ENCODE results near the gene CD22. TPM values are rescaled to one million over a fixed set of nuclear protein-coding genes. Genes with fewer than 3 reads are reported as not detected.
"Not testable (repeated sequence)": the region's sequence is repeated elsewhere in the genome, so short reads cannot be mapped to it uniquely, and the experiment has no call there.

Gene CD22
- total RNA-seq, 1 experiment from 2014 or later: not detected

DNA sequence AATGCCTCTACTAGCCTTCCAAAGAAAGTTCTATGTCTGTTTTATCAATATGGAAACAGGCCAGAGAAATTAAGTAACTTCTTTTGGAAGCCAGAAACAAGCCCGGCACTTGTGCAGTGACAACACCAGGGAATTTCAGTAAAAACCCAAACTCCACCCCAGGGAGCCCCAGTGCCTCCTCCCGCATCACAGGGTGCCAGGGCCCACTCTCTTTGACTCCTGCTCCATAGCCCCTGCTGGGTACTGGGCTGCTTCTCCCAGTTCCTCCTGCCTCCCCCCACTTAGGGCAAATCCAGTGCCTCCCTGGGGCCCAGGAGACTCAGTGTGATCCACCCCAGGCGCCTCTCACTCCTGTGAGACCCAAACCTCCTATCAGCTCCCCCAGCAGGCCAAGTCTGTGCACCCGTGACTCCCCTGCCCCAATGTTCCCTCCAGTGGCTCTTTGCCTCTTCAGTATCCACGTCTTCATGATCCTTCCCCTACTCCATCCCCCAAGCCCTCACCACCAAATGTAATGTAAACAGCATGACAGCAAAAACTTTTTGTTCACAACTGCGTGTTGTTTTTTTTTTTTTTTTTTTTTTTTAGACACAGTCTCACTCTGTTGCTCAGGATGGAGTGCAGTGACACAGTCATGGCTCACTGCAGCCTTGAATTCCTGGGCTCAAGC is 26.9 kb downstream of the CD22 start:
- ChIA-PET POLR2A (no interaction called here), CTCF (interaction anchor here (0.7 kb wide), 1 partner anchor 139 kb away, joined by 5 read pairs; no protein-coding TSS in a partner anchor)
- Mint-ChIP-seq H3K27ac (ENCODE audit: unreplicated experiment) (peak overlapping the region; percentile 33), H3K27me3 (ENCODE audit: insufficient read depth, unreplicated experiment) (no peaks in the 10 kb centered on the region), H3K4me1 (ENCODE audit: low read depth, unreplicated experiment) (peaks cover 8% of the 10 kb centered on the region), H3K36me3 (ENCODE audit: insufficient read depth, unreplicated experiment) (no peaks in the 10 kb centered on the region), H3K4me3 (ENCODE audit: unreplicated experiment) (no peak overlapping the region), H3K9me3 (ENCODE audit: unreplicated experiment) (no peaks in the 10 kb centered on the region)
- DNase-seq: peak in 1 of 2 experiments; percentile 8
- Histone ChIP-seq H3K27me3 (replicated peaks; ENCODE audit: control insufficient read depth, insufficient read depth, low read length) (no peaks in the 10 kb centered on the region), H3K4me3 (ENCODE audit: low read depth, low read length) (no peak overlapping the region), H3K36me3 (ENCODE audit: control insufficient read depth, insufficient read depth, low read length) (no peaks in the 10 kb centered on the region), H3K4me1 (no peaks in the 10 kb centered on the region), H3K9me3 (no peaks in the 10 kb centered on the region)
- TF ChIP-seq, protein P1, sequence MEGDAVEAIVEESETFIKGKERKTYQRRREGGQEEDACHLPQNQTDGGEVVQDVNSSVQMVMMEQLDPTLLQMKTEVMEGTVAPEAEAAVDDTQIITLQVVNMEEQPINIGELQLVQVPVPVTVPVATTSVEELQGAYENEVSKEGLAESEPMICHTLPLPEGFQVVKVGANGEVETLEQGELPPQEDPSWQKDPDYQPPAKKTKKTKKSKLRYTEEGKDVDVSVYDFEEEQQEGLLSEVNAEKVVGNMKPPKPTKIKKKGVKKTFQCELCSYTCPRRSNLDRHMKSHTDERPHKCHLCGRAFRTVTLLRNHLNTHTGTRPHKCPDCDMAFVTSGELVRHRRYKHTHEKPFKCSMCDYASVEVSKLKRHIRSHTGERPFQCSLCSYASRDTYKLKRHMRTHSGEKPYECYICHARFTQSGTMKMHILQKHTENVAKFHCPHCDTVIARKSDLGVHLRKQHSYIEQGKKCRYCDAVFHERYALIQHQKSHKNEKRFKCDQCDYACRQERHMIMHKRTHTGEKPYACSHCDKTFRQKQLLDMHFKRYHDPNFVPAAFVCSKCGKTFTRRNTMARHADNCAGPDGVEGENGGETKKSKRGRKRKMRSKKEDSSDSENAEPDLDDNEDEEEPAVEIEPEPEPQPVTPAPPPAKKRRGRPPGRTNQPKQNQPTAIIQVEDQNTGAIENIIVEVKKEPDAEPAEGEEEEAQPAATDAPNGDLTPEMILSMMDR (IDR thresholded peaks at IDR 0.05; ENCODE audit: insufficient read depth in 1 of 2, low read depth in 1 of 2, low read length in 1 of 2, severe bottlenecking in 1 of 2, unreplicated experiment in 1 of 2): no peak
- intact Hi-C loops (cut with micrococcal nuclease; ENCODE audit: unreplicated experiment): no loop called here
- BruUV-seq (replicated peaks): no TSS peak

DNA sequence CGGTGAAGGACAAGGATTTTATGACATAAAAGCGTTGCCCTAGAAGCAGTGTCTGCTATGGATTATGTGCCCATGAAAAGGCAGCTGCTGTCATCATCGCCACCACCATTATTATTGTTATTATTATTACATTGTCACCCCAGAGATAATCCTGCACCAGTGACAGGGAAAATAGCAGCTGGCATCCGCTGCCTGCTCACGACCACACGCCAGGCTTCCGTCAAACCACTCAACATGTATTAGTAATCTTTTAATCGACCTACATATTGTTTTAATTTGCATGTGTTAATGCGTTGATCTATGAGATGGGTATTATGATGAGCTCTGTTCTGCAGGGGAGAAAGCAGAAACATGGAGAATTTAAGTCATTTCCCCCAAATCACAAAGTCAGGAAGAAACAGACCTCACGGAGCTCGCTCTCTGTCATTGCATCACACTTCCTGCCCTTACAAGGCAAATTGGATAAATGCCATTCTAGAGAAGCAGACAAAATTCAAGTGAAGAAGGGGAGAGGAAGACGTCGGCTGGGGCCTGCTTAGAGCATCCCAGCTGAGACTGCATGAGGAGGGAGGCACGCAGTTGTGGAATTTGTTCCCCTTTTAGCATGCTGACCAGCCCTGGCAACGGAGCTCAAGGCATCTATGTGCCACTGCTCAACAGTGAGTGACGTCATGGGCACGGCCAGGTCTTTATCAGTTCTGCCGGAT is 29.0 kb downstream of the CD22 start, which contains the start of gene FFAR3:
Gene FFAR3 (plus strand): TSS at position 594 of the 707 bp plus-strand sequence. CDS start 431 bp downstream, outside the sequence.
- H3K4me1 ChIP-seq: no peaks in the 10 kb centered on the region
- H3K27ac Mint-ChIP-seq (ENCODE audit: unreplicated experiment): no peak within 1 kb of the TSS
- peaks cover 8% of the 10 kb centered on the region for H3K4me1 Mint-ChIP-seq (ENCODE audit: low read depth, unreplicated experiment)
- H3K9me3 Mint-ChIP-seq (ENCODE audit: unreplicated experiment): no peaks in the 10 kb centered on the region
- intact Hi-C loops (cut with micrococcal nuclease; ENCODE audit: unreplicated experiment): no loop called here
- BruUV-seq (replicated peaks): no TSS peak
- no peaks in the 10 kb centered on the region for H3K27me3 Mint-ChIP-seq (ENCODE audit: insufficient read depth, unreplicated experiment)
- H3K4me3 Mint-ChIP-seq (ENCODE audit: unreplicated experiment): no peak within 1 kb of the TSS
- no peaks in the 10 kb centered on the region for H3K36me3 Mint-ChIP-seq (ENCODE audit: insufficient read depth, unreplicated experiment)
- no peaks in the 10 kb centered on the region; the same call in 1 of the 2 replicates for H3K27me3 ChIP-seq (replicated peaks; ENCODE audit: control insufficient read depth, insufficient read depth, low read length)
- DNase-seq: peak in 1 of 2 experiments; percentile 13
- TF ChIP-seq, protein P1 (IDR thresholded peaks at IDR 0.05; ENCODE audit: insufficient read depth in 1 of 2, low read depth in 1 of 2, low read length in 1 of 2, severe bottlenecking in 1 of 2, unreplicated experiment in 1 of 2): no peak
- CTCF ChIA-PET: no interaction called here
- no peak within 1 kb of the TSS for H3K4me3 ChIP-seq (ENCODE audit: low read depth, low read length)
- H3K36me3 ChIP-seq (ENCODE audit: control insufficient read depth, insufficient read depth, low read length): no peaks in the 10 kb centered on the region
- H3K9me3 ChIP-seq: no peaks in the 10 kb centered on the region
- POLR2A ChIA-PET: no interaction called here

DNA sequence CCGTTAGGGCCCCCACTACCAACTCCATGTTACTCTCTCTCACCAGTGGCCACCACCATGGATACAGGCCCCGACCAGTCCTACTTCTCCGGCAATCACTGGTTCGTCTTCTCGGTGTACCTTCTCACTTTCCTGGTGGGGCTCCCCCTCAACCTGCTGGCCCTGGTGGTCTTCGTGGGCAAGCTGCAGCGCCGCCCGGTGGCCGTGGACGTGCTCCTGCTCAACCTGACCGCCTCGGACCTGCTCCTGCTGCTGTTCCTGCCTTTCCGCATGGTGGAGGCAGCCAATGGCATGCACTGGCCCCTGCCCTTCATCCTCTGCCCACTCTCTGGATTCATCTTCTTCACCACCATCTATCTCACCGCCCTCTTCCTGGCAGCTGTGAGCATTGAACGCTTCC is 29.8 kb downstream of the CD22 start:
- H3K4me3 ChIP-seq (ENCODE audit: low read depth, low read length); H3K9me3 ChIP-seq; H3K9me3 Mint-ChIP-seq (ENCODE audit: unreplicated experiment); H3K27me3 ChIP-seq (replicated peaks; ENCODE audit: control insufficient read depth, insufficient read depth, low read length); H3K4me1 Mint-ChIP-seq (ENCODE audit: low read depth, unreplicated experiment); CTCF ChIA-PET; H3K27ac Mint-ChIP-seq (ENCODE audit: unreplicated experiment); H3K4me1 ChIP-seq; H3K4me3 Mint-ChIP-seq (ENCODE audit: unreplicated experiment); H3K27me3 Mint-ChIP-seq (ENCODE audit: insufficient read depth, unreplicated experiment); H3K36me3 ChIP-seq (ENCODE audit: control insufficient read depth, insufficient read depth, low read length); BruUV-seq (replicated peaks); H3K36me3 Mint-ChIP-seq (ENCODE audit: insufficient read depth, unreplicated experiment); intact Hi-C loops (cut with micrococcal nuclease; ENCODE audit: unreplicated experiment); POLR2A ChIA-PET: not testable (repeated sequence)
- peak in 1 of 2 experiments; percentile 12 for DNase-seq

DNA sequence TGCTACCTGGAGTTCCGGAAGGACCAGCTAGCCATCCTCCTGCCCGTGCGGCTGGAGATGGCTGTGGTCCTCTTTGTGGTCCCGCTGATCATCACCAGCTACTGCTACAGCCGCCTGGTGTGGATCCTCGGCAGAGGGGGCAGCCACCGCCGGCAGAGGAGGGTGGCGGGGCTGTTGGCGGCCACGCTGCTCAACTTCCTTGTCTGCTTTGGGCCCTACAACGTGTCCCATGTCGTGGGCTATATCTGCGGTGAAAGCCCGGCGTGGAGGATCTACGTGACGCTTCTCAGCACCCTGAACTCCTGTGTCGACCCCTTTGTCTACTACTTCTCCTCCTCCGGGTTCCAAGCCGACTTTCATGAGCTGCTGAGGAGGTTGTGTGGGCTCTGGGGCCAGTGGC is 30.4 kb downstream of the CD22 start:
- H3K27ac Mint-ChIP-seq (ENCODE audit: unreplicated experiment); H3K36me3 Mint-ChIP-seq (ENCODE audit: insufficient read depth, unreplicated experiment); POLR2A ChIA-PET; H3K4me3 ChIP-seq (ENCODE audit: low read depth, low read length); CTCF ChIA-PET; DNase-seq; H3K4me1 ChIP-seq; H3K9me3 Mint-ChIP-seq (ENCODE audit: unreplicated experiment); H3K27me3 ChIP-seq (replicated peaks; ENCODE audit: control insufficient read depth, insufficient read depth, low read length); H3K36me3 ChIP-seq (ENCODE audit: control insufficient read depth, insufficient read depth, low read length); intact Hi-C loops (cut with micrococcal nuclease; ENCODE audit: unreplicated experiment); H3K4me1 Mint-ChIP-seq (ENCODE audit: low read depth, unreplicated experiment); BruUV-seq (replicated peaks); H3K27me3 Mint-ChIP-seq (ENCODE audit: insufficient read depth, unreplicated experiment); H3K9me3 ChIP-seq; H3K4me3 Mint-ChIP-seq (ENCODE audit: unreplicated experiment): not testable (repeated sequence)

DNA sequence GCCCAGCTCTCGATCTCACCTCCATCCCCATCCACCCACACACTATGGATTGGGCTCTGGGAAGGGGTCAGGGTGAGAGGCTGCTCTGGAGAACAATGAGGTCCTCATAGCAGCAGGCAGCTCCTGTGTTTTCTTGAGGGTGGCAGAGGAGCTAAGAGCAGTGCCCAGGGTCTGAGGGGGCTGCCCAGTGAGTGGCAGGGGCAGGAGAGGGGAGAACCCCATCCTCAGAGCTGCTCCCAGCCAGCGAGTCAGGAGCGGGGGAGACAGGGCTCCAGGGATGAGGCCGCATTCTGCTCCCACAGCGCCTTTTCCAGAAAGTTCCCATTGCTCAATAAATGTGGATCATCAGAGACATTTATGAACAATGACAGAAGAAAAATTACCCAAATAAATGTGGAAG is 31.1 kb downstream of the CD22 start:
- H3K4me1 Mint-ChIP-seq (ENCODE audit: low read depth, unreplicated experiment); DNase-seq: not testable (repeated sequence)

More for the DNA sequence above, 31.1 kb downstream of the CD22 start:
- H3K27me3 Mint-ChIP-seq (ENCODE audit: insufficient read depth, unreplicated experiment); H3K36me3 Mint-ChIP-seq (ENCODE audit: insufficient read depth, unreplicated experiment); H3K4me3 Mint-ChIP-seq (ENCODE audit: unreplicated experiment); H3K9me3 ChIP-seq; H3K27me3 ChIP-seq (replicated peaks; ENCODE audit: control insufficient read depth, insufficient read depth, low read length); POLR2A ChIA-PET; H3K36me3 ChIP-seq (ENCODE audit: control insufficient read depth, insufficient read depth, low read length); CTCF ChIA-PET; H3K27ac Mint-ChIP-seq (ENCODE audit: unreplicated experiment); intact Hi-C loops (cut with micrococcal nuclease; ENCODE audit: unreplicated experiment); H3K9me3 Mint-ChIP-seq (ENCODE audit: unreplicated experiment); H3K4me3 ChIP-seq (ENCODE audit: low read depth, low read length); H3K4me1 ChIP-seq; BruUV-seq (replicated peaks): not testable (repeated sequence)
